Stimulated activated CD4-positive, alpha-beta T cell treated with anti-CD3 and anti-CD28 coated beads, Interleukin-12 subunit alpha, Interleukin-12 subunit beta, amount 100 ng/mL, for 48 hours (primary cell): Measurements from ENCODE around the gene SPEF2.

Experiments used
- DNase-seq, 3 donors: peaks; one replicate each; pipeline ENCODE4 v3.0.0-alpha.2; 2020; ENCODE audit warnings: low read depth in 2 of 3, low spot score in 1 of 3

The SPEF2 gene

GRCh38 chr5:35777358-35778087 lies 159.9 kb downstream of the SPEF2 start:
- DNase-seq = peak; percentile 48 to 78 (median 71)

- no peak for DNase-seq
Observed at GRCh38 chr5:35778259-35778769, 160.7 kb downstream of the SPEF2 start.

- peak in 2 of 3 donors; percentile 34 to 45 for DNase-seq
Observed at GRCh38 chr5:35780236-35780635, 162.6 kb downstream of the SPEF2 start.

GRCh38 chr5:35781181-35781790 lies 163.6 kb downstream of the SPEF2 start:
- DNase-seq = no peak

- DNase-seq = no peak
Observed at GRCh38 chr5:35783551-35783950, 165.9 kb downstream of the SPEF2 start.

- peak; percentile 47 to 57 (median 56) for DNase-seq
Observed at GRCh38 chr5:35785601-35786085, 168.0 kb downstream of the SPEF2 start.

GRCh38 chr5:35788724-35789123 lies 171.1 kb downstream of the SPEF2 start:
- DNase-seq = no peak

GRCh38 chr5:35789732-35790456 lies 172.2 kb downstream of the SPEF2 start:
- no peak for DNase-seq

- no peak for DNase-seq
Observed at GRCh38 chr5:35790457-35790822, 172.8 kb downstream of the SPEF2 start.

- DNase-seq = no peak
Observed at GRCh38 chr5:35794328-35794619, 176.6 kb downstream of the SPEF2 start.

GRCh38 chr5:35794684-35795375 lies 177.2 kb downstream of the SPEF2 start:
- no peak for DNase-seq

GRCh38 chr5:35799181-35799580 lies 181.5 kb downstream of the SPEF2 start:
- no peak for DNase-seq

- no peak for DNase-seq
Observed at GRCh38 chr5:35799753-35800152, 182.1 kb downstream of the SPEF2 start.

GRCh38 chr5:35803191-35803651 lies 185.6 kb downstream of the SPEF2 start:
- DNase-seq = no peak

- no peak for DNase-seq
Observed at GRCh38 chr5:35804201-35804653, 186.6 kb downstream of the SPEF2 start.

- DNase-seq = no peak
Observed at GRCh38 chr5:35804841-35805240, 187.2 kb downstream of the SPEF2 start.

- no peak for DNase-seq
Observed at GRCh38 chr5:35810601-35811000, 192.9 kb downstream of the SPEF2 start.

GRCh38 chr5:35811108-35811741 lies 193.6 kb downstream of the SPEF2 start:
- DNase-seq = no peak

- DNase-seq = no peak
Observed at GRCh38 chr5:35813521-35813920, 195.9 kb downstream of the SPEF2 start.

GRCh38 chr5:35815089-35815936 lies 197.7 kb downstream of the SPEF2 start:
- peak in 1 of 3 donors; percentile 71 for DNase-seq
